ENCODE data around the gene HDAC4.

GRCh38 chr2:239101071-239101470 is 299.7 kb downstream of the HDAC4 start:
- TF ChIP-seq SP2 (tag by site-specific recombination; IDR thresholded peaks at IDR 0.05) (no peak), CTCF (tag by site-specific recombination; IDR thresholded peaks at IDR 0.05) (no peak), ZNF639 (tag by site-specific recombination; IDR thresholded peaks at IDR 0.05) (no peak), ZNF777 (tag by site-specific recombination; IDR thresholded peaks at IDR 0.05; ENCODE audit: borderline replicate concordance) (no peak), ELK4 (IDR thresholded peaks at IDR 0.05; ENCODE audit: borderline replicate concordance, low read depth, low read length) (no peak), ZNF132 (tag by site-specific recombination; IDR thresholded peaks at IDR 0.05; ENCODE audit: borderline replicate concordance) (no peak), KLF7 (tag by site-specific recombination; IDR thresholded peaks at IDR 0.05; ENCODE audit: borderline replicate concordance) (no peak), ZXDB (tag by site-specific recombination; IDR thresholded peaks at IDR 0.05) (no peak), ZNF214 (tag by site-specific recombination; IDR thresholded peaks at IDR 0.05; ENCODE audit: borderline replicate concordance) (no peak), ZBTB11 (tag by site-specific recombination; conservative IDR thresholded peaks at IDR 0.05; ENCODE audit: low read depth) (no peak), ZNF785 (tag by site-specific recombination; IDR thresholded peaks at IDR 0.05) (no peak)
- TF ChIP-seq, protein P1, sequence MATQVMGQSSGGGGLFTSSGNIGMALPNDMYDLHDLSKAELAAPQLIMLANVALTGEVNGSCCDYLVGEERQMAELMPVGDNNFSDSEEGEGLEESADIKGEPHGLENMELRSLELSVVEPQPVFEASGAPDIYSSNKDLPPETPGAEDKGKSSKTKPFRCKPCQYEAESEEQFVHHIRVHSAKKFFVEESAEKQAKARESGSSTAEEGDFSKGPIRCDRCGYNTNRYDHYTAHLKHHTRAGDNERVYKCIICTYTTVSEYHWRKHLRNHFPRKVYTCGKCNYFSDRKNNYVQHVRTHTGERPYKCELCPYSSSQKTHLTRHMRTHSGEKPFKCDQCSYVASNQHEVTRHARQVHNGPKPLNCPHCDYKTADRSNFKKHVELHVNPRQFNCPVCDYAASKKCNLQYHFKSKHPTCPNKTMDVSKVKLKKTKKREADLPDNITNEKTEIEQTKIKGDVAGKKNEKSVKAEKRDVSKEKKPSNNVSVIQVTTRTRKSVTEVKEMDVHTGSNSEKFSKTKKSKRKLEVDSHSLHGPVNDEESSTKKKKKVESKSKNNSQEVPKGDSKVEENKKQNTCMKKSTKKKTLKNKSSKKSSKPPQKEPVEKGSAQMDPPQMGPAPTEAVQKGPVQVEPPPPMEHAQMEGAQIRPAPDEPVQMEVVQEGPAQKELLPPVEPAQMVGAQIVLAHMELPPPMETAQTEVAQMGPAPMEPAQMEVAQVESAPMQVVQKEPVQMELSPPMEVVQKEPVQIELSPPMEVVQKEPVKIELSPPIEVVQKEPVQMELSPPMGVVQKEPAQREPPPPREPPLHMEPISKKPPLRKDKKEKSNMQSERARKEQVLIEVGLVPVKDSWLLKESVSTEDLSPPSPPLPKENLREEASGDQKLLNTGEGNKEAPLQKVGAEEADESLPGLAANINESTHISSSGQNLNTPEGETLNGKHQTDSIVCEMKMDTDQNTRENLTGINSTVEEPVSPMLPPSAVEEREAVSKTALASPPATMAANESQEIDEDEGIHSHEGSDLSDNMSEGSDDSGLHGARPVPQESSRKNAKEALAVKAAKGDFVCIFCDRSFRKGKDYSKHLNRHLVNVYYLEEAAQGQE (tag by site-specific recombination; IDR thresholded peaks at IDR 0.05), result no peak
